Stomach (tissue), 9 donors: ENCODE measurements around the gene OPCML. TPM values are rescaled to one million over a fixed set of nuclear protein-coding genes. Genes with fewer than 3 reads are reported as not detected.

Source experiments
- DNase-seq, 2 donors: peaks; one replicate each; pipeline versions ENCODE4 v3.0.0 to v3.0.0-alpha.2; 2013 to 2019
- H3K27ac ChIP-seq, 5 donors: fragments of 200-600 bp in 4 of 5; sonication (generic) in 4 of 5; one replicate each; pipeline ENCODE4 v1.5.1; 2013 to 2019; ENCODE audit warnings: mild to moderate bottlenecking in 1 of 5, moderate library complexity in 1 of 5
- H3K27me3 ChIP-seq, 3 donors: fragments of 200-600 bp; sonication (generic); one replicate each; pipeline ENCODE4 v1.5.1; 2017 to 2019; ENCODE audit warnings: mixed run types in 1 of 3
- H3K36me3 ChIP-seq, 4 donors: fragments of 200-600 bp; sonication (generic); 1 replicate in 3 of 4; 2 replicates in 1 of 4; pipeline ENCODE4 v1.5.1; 2016 to 2019
- H3K4me1 ChIP-seq, 4 donors: fragments of 200-600 bp; sonication (generic); one replicate each; pipeline ENCODE4 v1.5.1; 2016 to 2019
- H3K4me3 ChIP-seq, 4 donors: fragments of 200-600 bp; sonication (generic) in 3 of 4; one replicate each; pipeline ENCODE4 v1.5.1; 2016 to 2019; ENCODE audit warnings: mild to moderate bottlenecking in 1 of 4
- H3K9me3 ChIP-seq, 4 donors: fragments of 200-600 bp; sonication (generic); one replicate each; pipeline ENCODE4 v1.5.1; 2016 to 2019
- CTCF ChIP-seq, 7 experiments: fragments of 450-650 bp in 4 of 7; fragments of 200-600 bp in 3 of 7; sonication (generic) in 3 of 7; IDR thresholded peaks; one replicate each; pipeline ENCODE4 v1.5.1; 2016 to 2019; ENCODE audit warnings: antibody characterized with exemption in 7 of 7, control low read depth in 2 of 7, mild to moderate bottlenecking in 1 of 7
- EP300 ChIP-seq: sonication (generic); formaldehyde crosslinking; IDR thresholded peaks from one replicate; pipeline ENCODE4 v1.6.1; 2017; ENCODE audit warnings: antibody characterized with exemption
- POLR2A ChIP-seq, 4 donors: fragments of 450-650 bp; IDR thresholded peaks; one replicate each; pipeline ENCODE4 v1.6.1; 2016; ENCODE audit warnings: antibody characterized with exemption in 4 of 4, control low read depth in 2 of 4, mild to moderate bottlenecking in 1 of 4, moderate library complexity in 1 of 4
- POLR2AphosphoS5 ChIP-seq, 3 donors: sonication (generic); formaldehyde crosslinking; IDR thresholded peaks; one replicate each; pipeline ENCODE4 v1.6.1; 2016; ENCODE audit warnings: antibody characterized with exemption in 3 of 3
- WGBS, 5 donors: extraction: QIAGEN DNeasy Blood & Tissue Kit in 3 of 5; methylation state at CpG; one replicate each; pipeline versions ENCODE4 v1.1.5 to v1.1.7; 2013 to 2018; 5-methylcytosine and 5-hydroxymethylcytosine counted together
- intact Hi-C: fragments of 100-400 bp; cut with DNase I; formaldehyde crosslinking; loops from one replicate; pipeline ENCODE4 v1.15.1; 2023; ENCODE audit warnings: low total_unique reads
- polyA plus RNA-seq, 3 donors: library from polyadenylated mRNA; stranded (reverse); fragments of 200-250 nt; gene quantifications; one replicate each; pipeline ENCODE4 v1.2.3, GENCODE V29; 2013
- total RNA-seq, 5 donors: library from RNA; depleted of rRNA; stranded (reverse); fragments of >200 nt; gene quantifications; one replicate each; pipeline versions ENCODE4 v1.1.0 to v1.2.3, GENCODE V29; 2014 to 2016
- donor health status: healthy with polysubstance abuse.
- donor health status: Bipolar disorder and iron deficiency.
- donor health status: healthy.

The OPCML gene
- total and polyA plus RNA-seq, 8 donors = 0.03 to 0.92 (median 0.55) TPM; not detected in 3

- TF ChIP-seq POLR2A (IDR thresholded peaks at IDR 0.05) (no peak), POLR2AphosphoS5 (IDR thresholded peaks at IDR 0.05) (no peak), CTCF (IDR thresholded peaks at IDR 0.05) (no peak), EP300 (no peak)
- Histone ChIP-seq H3K27me3 (no peaks in the 10 kb centered on the region), H3K4me3 (no peak overlapping the region), H3K27ac (no peak overlapping the region), H3K4me1 (no peaks in the 10 kb centered on the region), H3K9me3 (no peaks in the 10 kb centered on the region), H3K36me3 (no peaks in the 10 kb centered on the region)
- intact Hi-C loops = no loop called here
- DNase-seq = no peak
- WGBS, 5 donors = 76 to 86% (median 85%) methylated on average over 8 of the region's 8 CpGs
These were observed 787.5 kb downstream of the OPCML start for GRCh38 chr11:132744771-132745170.

GRCh38 chr11:132743601-132744000 is 788.7 kb downstream of the OPCML start:
- no peaks in the 10 kb centered on the region for H3K9me3 ChIP-seq
- WGBS, 5 donors = 91 to 97% (median 95%) methylated on average over 4 of the region's 4 CpGs
- intact Hi-C loops = no loop called here

GRCh38 chr11:132742929-132743328 is 789.4 kb downstream of the OPCML start:
- Histone ChIP-seq H3K4me1 (no peaks in the 10 kb centered on the region), H3K9me3 (no peaks in the 10 kb centered on the region), H3K36me3 (no peaks in the 10 kb centered on the region), H3K4me3 (no peak overlapping the region), H3K27me3 (no peaks in the 10 kb centered on the region), H3K27ac (no peak overlapping the region)
- TF ChIP-seq POLR2AphosphoS5 (IDR thresholded peaks at IDR 0.05) (no peak), POLR2A (IDR thresholded peaks at IDR 0.05) (no peak), CTCF (IDR thresholded peaks at IDR 0.05) (no peak), EP300 (no peak)
- intact Hi-C loops = no loop called here
- DNase-seq = no peak
- 72 to 82% (median 78%) methylated on average over 6 of the region's 6 CpGs for WGBS, 5 donors

More at GRCh38 chr11:132743601-132744000, 788.7 kb downstream of the OPCML start:
- H3K36me3 ChIP-seq = no peaks in the 10 kb centered on the region
- DNase-seq = no peak
- no peaks in the 10 kb centered on the region for H3K4me1 ChIP-seq
- TF ChIP-seq POLR2AphosphoS5 (IDR thresholded peaks at IDR 0.05) (no peak), POLR2A (IDR thresholded peaks at IDR 0.05) (no peak)
- no peak overlapping the region for H3K4me3 ChIP-seq
- no peaks in the 10 kb centered on the region for H3K27me3 ChIP-seq
- no peak overlapping the region for H3K27ac ChIP-seq

- WGBS, 5 donors = 71 to 81% (median 75%) methylated on average over 2 of the region's 2 CpGs
- intact Hi-C loops = no loop called here
- no peaks in the 10 kb centered on the region for H3K4me1 ChIP-seq
- no peak overlapping the region for H3K27ac ChIP-seq
- no peak overlapping the region for H3K4me3 ChIP-seq
- H3K9me3 ChIP-seq = no peaks in the 10 kb centered on the region
- no peak for TF ChIP-seq POLR2A (IDR thresholded peaks at IDR 0.05)
- no peak for TF ChIP-seq POLR2AphosphoS5 (IDR thresholded peaks at IDR 0.05)
- no peak for TF ChIP-seq EP300
- no peak for TF ChIP-seq CTCF (IDR thresholded peaks at IDR 0.05)
- DNase-seq = no peak
- no peaks in the 10 kb centered on the region for H3K36me3 ChIP-seq
- no peaks in the 10 kb centered on the region for H3K27me3 ChIP-seq
These were observed 798.1 kb downstream of the OPCML start for GRCh38 chr11:132734217-132734616.

- Histone ChIP-seq H3K27ac (no peak overlapping the region), H3K4me1 (no peaks in the 10 kb centered on the region), H3K4me3 (no peak overlapping the region), H3K36me3 (no peaks in the 10 kb centered on the region), H3K9me3 (peaks cover 0 to 6% (median 0%) of the 10 kb centered on the region in 4 donors), H3K27me3 (no peaks in the 10 kb centered on the region)
- 74 to 91% (median 88%) methylated on average over 13 to 14 of the region's 14 CpGs for WGBS, 5 donors
- intact Hi-C loops = no loop called here
- TF ChIP-seq POLR2A (IDR thresholded peaks at IDR 0.05) = no peak
- TF ChIP-seq CTCF (IDR thresholded peaks at IDR 0.05) = no peak
- TF ChIP-seq POLR2AphosphoS5 (IDR thresholded peaks at IDR 0.05) = no peak
- no peak for TF ChIP-seq EP300
- DNase-seq = no peak
These were observed 804.3 kb downstream of the OPCML start for GRCh38 chr11:132728026-132728425.
